ENCODE data around the gene SPATA46.
"Not testable (repeated sequence)": the region's sequence is repeated elsewhere in the genome, so short reads cannot be mapped to it uniquely, and the experiment has no call there.

SPATA46 gene, protein sequence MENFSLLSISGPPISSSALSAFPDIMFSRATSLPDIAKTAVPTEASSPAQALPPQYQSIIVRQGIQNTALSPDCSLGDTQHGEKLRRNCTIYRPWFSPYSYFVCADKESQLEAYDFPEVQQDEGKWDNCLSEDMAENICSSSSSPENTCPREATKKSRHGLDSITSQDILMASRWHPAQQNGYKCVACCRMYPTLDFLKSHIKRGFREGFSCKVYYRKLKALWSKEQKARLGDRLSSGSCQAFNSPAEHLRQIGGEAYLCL

DNA sequence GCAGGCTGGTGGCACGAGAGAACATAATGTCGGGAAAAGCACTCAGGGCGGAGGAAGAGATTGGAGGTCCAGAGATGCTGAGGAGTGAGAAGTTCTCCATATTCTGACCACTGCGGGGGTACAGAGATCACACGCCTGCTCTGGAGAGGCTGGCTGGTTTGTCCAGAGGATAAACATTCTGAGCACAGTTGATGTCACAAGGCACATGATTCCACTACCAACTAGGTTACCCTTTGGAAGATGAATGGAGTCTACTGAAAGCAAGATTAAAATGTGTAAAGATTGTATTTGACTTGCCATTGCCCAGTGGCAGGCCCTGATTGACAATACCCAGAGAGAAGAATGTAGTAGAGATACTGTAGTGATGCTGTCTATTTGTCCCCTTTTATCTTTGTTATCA is at the start of gene SPATA46:
Gene SPATA46 (minus strand): TSS at position 164 of the 400 bp plus-strand sequence. CDS start 64 bp downstream, at position 100.
- DNase-seq: no peak

DNA sequence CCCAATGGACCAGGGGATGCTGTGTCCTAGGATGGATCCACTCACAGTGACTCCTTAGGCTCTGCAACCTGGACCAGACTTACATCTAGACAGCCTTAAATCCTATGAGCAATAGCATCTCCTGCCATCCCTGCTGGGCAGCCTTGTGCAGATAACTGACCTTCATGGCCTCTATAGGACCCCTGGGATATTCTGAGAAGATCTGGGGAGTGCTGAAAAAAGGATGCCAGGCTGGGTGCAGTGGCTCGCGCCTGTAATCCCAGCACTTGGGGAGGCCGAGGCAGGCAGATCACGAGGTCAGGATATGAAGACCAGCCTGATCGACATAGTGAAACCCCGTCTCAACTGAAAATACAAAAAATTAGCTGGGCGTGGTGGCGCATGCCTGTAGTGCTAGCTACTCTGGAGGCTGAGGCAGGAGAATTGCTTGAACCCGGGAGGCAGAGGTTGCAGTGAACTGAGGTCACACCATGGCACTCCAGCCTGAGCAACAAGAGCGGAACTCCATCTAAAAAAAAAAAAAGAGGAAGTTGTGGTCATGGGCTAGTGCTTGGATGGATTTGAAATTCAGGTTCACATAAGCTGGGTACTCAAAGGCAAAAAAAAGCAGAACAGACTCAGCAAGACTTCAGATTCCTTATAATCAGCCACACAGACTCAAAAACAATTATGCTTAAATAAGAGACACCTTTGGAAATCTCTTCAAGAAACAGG is 46.2 kb upstream of the SPATA46 start:
- peak; percentile 94 to 96 for DNase-seq

DNA sequence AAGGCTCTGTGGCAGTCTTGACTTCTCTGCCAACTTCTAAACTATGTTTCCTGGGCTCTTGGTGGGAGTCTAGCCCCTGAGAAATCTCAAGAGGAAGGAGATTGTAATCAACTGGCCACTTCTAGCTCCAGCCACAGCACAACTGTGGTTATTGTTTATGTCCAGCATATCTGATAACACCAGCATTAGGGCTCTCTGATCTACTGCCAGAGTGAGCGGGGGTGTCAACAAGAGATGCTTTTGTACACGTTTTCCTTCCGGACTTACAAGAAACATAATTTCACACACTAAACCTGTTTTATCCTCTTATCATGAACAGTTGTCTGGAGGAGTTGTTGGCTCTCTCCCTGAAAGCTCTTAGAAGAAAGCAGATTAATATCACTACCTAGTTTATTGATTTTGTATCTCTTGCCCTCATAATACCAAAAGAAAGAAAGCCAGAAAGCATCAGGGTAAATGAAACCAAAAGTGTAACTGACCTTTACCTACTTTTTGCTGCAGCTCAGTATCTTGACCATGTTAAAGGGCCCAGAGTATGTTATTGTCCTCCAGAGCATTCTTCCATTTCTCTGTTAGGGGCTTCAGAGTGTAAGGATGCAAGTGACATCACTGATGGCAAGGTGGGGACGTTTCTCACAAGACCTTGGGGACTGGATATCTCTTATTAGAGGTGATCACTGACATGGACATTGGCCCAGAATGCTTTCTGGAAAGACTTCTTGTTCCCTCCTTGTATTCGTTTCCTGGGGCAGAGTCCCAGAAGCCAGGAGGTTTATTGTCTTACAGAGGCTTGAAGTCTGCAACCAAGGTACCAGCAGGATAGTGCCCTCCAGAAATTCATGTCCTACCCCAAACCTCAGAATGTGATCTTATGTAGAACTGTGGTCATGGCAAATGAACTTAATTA is 44.9 kb upstream of the SPATA46 start:
- DNase-seq: no peak

DNA sequence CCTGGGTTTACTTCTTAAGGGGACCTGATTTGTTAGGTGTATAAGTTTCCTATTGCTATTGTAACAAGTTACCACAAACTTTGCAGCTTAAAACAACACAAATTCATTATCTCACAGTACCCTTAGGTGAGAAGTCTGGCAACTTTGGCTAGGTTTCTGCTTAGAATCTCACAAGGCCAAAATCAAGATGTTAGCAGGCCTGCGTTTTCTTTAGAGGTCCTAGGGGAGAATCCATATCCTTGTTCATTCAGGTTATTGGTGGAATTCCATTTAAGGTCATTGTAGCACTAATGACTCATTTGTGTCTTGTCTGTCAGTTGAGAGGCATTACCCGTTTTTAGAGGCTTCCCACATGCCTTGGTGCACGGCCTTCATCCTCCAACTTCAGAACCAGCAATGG is 43.5 kb upstream of the SPATA46 start:
- DNase-seq: no peak

DNA sequence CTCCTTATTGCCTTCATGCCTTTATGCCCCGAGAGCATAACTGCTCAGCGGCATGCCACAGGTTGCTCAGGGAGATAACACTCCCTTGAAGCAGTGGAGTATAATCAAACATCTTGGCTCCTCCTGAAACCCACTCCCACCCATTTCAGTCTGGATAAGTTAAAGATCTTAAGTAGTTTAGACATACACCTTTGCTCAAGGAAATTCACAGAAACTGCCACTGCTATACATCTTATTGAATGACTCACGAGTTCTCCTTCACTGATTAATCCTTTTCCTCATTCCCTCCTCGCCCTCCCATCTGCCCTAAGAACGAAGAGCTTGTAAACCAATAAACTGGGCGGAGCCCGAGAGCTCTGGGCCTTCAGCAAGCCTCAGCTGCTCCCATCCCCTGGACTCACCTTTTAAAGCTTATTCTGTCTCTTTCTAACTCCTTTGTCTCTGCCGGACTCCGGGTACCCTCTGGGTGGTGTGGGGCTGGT is 42.8 kb upstream of the SPATA46 start:
- not testable (repeated sequence) for DNase-seq

DNA sequence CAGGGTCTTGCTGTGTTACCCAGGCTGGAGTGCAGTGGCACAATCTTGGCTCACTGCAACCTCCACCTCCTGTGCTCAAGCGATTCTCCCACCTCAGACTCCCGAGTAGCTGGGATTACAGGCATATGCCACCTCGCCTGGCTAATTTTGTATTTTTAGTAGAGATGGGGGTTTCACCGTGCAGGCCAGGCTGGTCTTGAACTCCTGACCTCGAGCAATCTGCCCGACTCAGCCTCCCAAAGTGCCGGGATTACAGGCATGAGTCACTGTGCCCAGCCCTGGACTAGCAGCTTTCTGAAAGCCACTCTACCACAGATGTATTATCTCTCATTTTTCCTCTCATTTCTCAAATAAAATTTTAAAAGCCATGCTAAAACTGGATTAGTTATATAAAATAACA is 41.9 kb upstream of the SPATA46 start:
- DNase-seq: not testable (repeated sequence)

DNA sequence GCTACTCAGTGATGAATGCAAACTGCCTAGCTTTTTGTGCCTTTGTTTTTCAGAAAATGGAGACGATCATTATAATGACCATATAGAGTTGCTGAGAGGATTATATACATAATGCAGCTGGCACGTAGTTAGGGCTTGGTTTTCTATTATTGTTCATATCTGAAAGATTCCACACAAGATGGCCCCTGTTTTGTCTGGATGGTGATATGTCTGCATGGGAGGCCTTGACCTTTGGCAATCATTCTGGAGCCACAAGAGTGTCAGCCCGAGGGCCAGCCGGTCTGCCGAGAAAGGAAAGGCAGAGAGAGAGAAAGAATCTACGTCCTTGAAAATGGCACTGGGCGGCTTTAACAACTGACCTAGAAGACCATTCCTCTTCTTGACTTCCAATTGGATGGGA is 41.0 kb upstream of the SPATA46 start:
- DNase-seq: no peak

DNA sequence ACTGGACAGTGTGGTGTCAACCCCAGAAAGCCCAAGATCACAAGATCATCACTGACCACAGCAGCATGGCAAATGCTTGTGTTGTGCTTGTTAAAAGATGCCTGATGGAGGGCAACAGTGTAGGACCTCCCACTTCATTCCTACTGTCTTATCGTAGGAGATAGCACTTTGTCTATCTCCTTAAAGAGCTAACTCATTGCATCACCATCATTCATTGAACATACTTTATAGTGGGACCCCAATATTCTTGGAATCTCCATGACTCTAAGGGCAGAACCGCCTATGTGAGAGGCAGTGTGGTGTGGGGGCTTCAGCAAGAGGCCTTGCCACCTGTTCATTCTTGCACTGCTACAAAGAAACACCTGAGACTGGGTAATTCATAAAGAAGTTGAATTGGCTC is 40.3 kb upstream of the SPATA46 start:
- DNase-seq: no peak

DNA sequence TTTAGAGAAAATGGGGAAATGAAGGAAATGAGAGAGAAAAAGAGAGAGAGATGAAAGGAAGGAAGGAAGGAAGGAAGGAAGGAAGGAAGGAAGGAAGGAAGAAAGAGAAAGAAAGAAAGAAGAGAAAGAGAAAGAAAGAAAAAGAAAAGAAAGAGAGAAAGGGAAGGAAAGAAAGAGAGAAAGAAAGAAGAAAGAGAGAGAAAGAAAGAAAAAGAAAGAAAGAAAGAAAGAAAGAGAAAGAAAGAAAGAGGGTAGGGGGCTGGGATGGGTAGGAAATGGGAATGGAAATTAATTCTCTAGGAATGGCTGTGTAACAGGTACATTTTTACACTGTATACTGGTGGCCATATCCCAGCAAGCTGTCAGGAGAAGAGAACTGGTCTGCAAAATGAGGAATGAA is 39.6 kb upstream of the SPATA46 start:
- no peak for DNase-seq

DNA sequence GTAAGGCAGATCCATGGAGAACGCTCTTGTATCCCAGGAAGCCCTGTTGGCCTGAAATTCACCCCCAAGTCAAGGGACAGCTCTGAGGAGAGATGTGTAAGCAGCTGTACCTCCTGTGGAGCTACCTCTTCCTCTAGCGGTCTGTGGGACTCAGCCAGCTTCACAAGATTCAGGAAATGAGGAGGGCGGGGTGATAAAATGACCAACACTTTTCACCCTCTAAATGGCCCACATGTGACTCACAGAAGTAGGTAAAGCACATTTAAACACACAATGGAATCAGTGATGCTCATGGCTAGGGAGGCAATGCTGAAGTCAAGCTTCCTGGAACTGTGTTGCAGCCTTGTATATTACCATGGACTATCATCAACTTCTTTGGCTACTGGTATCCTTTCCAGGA is 35.3 kb upstream of the SPATA46 start, which contains the start of gene SH2D1B:
Gene SH2D1B (minus strand): TSS at position 135 of the 400 bp plus-strand sequence. CDS start 120 bp downstream, at position 15.
- DNase-seq: no peak

DNA sequence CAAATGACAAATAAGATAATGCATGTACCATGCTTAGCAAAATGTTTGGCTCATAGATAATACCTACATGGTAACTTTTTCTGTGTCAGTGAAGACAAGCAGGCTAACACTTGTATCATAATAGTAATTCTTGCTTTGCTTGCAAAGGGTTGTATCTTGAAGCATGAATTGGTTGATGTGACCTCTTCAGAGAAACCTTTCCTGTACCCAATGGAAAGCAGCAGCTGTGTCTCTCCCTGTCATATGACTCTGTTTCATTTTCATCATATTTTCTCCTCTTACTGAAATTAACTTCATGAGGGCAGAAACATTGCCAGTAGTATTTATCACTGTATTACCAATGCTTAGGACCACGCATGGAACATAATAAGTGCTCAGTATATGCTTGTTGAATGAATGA is 30.9 kb upstream of the SPATA46 start:
- no peak for DNase-seq

DNA sequence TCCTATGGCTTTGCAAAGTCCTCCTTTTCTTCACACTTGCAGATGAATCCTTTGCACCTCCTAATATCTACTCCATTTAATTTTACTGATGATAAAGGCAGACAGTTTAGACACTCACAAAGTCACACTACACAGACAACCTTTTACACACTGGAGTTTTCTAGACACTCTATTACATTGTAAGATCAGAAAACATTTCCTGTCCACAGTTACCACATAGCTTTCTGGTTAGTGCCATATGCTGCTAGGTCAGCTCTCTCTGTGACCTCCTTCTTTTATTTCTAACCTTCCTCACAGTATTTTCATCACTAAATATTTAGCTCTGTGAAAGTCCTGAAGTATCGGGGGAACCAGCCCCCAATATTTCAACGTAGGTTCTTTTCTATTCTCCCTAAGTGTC is 30.2 kb upstream of the SPATA46 start:
- no peak for DNase-seq

DNA sequence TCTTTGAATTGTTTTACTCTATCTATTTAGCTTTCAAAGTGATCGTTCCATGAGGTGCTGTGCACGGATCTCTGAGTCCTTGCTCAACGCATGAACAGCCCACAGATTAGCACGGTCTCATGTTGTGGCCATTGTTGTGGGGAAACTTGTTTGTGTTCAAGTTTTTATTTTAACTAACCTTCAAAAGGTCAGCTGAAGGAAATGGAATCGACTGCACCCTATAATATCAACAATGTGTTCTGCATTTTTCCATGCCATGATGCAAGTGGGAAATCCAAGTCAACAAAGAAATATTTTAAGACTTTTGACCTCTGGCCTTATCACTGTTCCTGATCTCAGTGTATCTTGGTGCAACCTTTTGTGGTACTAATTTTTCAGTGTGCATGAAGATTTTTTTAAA is 29.1 kb upstream of the SPATA46 start:
- no peak for DNase-seq

DNA sequence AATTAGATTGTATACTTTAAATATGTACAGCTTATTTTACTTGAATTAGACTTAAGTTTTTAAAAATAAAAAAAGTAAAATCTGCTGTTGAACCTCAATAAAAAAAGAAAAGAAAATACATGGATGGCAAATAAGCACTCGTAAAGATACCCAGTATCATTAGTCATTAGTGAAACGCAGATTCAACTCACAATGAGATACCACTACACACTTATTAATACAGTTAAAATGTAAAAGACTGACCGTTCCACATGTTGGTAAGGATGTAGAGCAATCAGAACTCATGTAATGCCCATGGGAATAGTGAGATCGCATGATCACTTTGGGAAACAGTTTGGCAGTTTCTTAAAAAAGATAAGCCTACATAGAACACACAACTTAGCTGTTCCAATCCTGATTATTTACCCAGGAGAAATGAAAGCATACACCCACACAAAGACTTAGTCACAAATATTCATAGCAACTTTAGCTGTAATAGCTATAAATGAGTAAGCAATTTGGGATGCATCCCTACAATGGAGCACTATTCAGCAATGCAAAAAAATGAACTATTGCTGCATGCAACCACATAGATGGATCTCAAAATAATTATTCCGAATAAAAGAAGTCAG is 28.0 kb upstream of the SPATA46 start:
- no peak for DNase-seq

DNA sequence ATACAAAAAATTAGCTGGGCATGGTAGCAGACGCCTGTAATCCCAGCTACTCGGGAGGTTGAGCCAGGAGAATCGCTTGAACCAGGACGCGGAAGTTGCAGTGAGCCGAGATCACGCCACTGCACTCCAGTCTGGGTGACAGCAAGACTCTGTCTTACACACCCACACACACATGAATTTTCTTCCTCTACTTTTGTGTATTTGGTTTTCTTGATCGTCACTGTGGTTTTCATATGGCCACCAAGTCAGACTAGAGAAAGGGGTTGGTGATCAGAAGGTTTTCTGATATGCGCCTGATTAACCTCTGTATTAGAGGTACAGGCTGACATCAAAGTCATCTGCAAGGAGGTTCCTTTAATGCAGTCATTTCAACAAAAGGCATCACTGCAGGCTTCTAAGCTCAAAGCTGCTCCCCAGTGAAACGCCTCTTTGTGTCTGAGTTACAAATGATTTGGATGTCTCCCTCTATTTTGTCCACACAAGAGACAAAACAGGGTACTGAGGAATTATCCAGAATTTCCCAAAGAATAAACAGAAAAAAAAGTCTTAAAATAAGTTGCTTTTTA is 24.2 kb upstream of the SPATA46 start:
- no peak for DNase-seq

DNA sequence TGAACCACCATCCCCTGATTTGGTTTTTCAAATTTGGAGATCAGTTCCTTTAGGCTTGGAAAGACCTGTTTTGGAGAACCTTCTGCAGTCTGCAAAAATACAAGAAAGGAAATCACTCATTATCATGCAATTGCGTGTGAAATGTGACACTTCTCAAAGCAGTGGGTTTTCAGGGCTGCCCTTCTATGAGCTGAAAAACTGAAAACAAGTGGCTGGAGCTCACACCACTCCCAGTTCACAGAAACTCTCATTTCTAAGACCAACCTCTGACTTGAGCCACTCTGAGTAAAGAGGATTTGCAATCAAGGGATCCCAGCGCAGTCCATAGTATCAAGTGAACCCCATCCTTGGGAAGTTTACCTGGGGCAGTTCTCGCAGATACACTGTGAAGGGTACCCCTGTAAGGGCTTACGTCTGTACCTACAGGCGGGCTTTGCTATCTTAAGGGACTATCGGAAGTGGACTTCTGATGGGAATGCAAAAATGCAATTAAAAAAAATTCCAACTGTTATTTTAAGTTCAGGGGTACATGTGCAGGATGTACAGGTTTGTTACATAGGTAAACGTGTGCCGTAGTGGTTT is 22.4 kb upstream of the SPATA46 start:
- no peak for DNase-seq

DNA sequence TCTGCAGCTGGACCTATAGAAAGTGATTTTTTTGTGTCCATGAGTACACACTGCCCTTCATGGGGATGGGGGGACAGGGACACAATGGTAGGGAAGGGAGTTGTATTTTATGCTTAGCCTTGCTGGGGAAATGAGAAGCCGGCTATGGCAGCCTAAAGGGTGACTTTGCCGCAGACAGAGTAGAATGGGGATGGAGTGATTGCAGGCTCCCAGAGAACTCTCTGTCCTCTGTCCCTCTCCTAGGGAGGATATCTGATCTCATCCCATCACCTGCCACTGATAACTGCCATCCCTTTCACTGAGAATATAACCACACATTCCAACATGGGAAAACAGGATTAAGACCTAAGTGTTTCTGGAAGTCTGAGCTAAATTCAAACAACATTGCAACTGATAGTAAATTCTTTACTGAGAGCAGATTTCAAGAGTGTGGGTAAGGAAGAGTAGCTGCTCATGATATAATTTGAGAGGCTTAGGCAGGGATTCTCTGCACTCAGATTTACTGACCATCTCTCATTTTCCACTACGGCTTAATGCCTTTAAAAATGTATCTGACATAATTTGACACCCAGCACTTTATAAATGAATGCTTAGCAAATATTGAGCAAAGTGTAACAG is 21.4 kb upstream of the SPATA46 start:
- DNase-seq: no peak

DNA sequence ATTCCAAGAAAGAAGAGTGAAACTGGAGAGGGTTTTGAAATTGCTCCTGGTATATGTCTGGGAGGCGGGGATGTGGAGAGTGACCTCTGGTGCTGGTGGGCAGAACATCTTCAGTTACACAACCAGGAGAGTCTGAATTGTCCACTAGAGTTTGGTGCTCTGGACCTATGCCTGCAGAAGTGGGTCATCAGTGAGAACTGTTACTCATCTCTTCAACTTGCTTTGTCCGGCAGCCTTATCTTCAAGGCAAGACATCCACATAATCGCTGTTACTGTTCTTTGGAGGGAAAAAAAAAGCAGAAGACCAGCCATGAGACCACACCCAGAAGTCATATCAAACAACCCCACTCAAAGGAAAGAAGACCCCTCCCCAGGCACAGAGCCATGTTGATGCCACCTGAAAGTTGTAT is 20.4 kb upstream of the SPATA46 start:
- DNase-seq: no peak

DNA sequence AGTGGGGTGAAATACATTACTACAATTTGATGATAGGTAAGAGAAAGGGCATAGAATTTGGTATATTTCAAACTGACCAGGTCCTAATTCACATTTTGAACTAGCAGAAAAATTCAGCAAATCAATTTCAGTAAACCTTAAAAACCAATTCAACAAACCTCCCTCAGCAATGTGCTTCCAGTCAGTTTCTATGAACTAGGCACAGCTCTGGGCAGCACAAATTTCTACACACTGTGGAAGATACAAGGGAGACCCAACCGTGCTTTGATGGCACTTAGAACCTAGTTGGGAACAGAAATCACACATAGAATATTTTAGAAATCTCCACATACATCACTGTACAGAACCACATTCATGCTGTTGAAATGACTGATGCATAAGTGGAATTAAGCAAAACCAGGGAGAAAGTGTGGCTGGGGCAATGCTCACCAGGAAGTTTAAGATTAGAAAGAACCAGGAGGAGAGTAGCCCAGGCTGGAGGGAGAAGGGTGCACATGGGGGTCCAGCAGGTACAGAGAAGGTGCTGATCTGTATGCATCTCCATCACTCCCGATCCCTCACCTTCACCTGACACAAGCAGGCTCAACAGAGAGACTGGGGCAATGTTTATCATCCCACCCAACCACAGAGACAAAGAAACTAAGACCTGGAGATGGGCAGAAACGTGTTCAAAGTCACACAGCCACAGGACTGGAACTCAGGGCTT is 19.7 kb upstream of the SPATA46 start:
- DNase-seq: no peak

DNA sequence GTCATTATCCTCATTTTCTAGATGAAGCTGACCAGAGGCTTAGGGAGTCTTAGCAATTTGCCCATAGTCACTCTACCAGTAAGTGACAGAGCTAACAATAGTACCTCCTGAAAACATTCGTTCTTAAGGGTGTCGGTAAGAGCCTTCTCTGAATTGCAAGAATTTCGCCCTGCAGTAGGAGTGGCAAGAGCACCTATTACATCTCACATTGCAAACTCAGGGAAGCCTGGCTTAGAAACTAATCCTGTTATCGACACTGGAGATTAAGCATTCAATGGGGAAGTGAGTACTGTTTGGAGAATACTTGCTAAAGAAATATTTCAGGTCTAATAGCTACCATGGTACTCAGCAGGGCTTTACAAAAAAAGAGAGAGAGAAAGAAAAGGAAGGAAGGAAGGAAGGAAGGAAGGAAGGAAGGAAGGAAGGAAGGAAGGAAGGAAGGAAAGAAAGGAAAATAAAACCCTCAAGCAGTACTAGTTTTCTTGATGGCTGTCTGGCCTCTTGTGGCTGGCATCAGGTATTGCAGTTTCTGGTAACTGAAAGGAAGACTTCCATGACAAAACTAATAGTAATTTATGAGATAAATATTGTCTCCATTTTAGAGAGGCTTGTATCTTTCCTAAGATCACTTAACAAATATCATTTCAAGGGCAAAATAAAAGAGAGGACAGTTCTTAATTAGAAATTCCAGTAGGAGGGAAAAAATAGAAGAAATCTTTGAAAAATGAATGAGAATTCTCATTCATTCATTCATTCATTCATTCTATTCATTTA is 15.3 kb upstream of the SPATA46 start:
- DNase-seq: peak; percentile 66 to 70

All from Kasumi-1 (cell line).